OCI-LY7 (cell line): ENCODE measurements around the gene LCP2.

ENCODE experiments used
- CTCF ChIP-seq: fragments of 200-600 bp; sonication (generic); conservative IDR thresholded peaks from 2 replicates; pipeline ENCODE4 v1.5.1; 2014; ENCODE audit warnings: mild to moderate bottlenecking, antibody characterized with exemption, low read length, moderate library complexity, mixed read lengths
- EZH2phosphoT487 ChIP-seq: fragments of 200-600 bp; sonication (generic); IDR thresholded peaks from 2 replicates; pipeline ENCODE4 v1.6.1; 2018; ENCODE audit warnings: low read depth, borderline replicate concordance, mild to moderate bottlenecking, mixed run types, antibody characterized with exemption, low read length, moderate library complexity, mixed read lengths

GRCh38 chr5:170313344-170313743 lies 15.8 kb upstream of the LCP2 start:
- no peak for TF ChIP-seq CTCF
- TF ChIP-seq EZH2phosphoT487: no peak
